GM21825 (cell line): ENCODE results near the gene GPR160.
"Not testable (repeated sequence)": the region's sequence is repeated elsewhere in the genome, so short reads cannot be mapped to it uniquely, and the experiment has no call there.

Source experiments
- ATAC-seq: cut with Tn5 transposase; IDR thresholded peaks from one replicate; pipeline ENCODE4 v1.9.1; 2021; ENCODE audit warnings: mild to moderate bottlenecking, moderate library complexity; ENCODE audit not compliant: unreplicated experiment

GPR160 gene

DNA sequence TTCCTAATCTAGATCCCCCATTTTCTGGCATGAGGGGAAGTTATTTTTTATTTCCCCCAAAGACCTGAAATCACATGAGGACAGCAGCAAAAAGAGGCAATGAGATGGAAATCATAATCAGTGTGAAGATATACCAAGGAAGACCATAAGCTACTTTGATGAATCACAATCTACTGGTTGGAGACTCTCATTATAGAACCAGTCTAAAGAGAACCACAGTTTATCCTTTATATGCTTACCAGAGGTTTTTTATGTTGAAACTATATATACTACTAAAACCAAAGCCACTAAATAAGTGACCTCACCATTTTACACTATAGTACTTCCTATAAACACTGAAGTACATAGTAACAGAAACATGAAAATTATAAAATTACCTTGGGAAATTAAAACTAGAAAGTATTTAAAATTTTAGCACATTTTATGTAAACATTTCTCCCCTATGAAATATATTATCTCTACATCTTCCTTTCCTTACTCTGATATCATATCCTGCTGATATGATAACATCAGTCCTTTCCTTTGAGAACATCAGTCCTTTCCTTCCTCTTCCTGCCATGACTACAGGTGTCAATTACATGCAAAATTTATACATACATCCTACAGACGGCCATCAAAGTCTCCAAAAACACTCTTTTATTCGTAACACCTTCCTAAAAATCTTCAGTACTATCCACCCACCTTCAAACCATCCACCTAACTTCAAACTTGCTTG is 71.9 kb downstream of the GPR160 start:
- no peak for ATAC-seq

DNA sequence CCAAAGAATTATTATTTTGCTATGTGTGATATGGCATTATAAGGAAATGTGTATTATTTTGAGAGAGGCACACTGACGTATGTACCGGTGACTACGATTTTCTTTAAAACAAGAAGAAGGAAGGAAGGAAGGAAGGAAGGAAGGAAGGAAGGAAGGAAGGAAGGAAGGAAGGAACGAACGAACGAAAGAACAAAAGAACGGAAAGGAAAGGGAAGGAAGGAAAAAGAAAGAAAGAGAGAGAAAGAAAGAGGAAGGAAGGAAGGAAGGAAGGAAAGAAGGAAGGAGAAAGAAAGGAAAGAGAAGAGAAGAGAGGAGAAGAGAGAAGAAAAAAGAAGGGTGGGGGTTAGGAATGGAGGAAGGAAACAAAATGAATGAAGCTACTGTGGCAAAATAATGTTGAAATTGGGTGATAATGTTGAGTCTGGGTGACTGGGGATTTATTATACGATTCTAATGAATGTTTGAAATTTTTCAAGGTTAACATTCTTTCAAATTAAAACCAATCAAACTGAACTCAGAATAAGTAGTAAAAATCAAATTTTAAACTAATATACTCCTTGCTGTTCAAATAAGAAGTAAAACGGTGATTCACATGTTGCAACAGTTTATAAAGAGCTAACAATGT is 73.5 kb downstream of the GPR160 start:
- no peak for ATAC-seq

DNA sequence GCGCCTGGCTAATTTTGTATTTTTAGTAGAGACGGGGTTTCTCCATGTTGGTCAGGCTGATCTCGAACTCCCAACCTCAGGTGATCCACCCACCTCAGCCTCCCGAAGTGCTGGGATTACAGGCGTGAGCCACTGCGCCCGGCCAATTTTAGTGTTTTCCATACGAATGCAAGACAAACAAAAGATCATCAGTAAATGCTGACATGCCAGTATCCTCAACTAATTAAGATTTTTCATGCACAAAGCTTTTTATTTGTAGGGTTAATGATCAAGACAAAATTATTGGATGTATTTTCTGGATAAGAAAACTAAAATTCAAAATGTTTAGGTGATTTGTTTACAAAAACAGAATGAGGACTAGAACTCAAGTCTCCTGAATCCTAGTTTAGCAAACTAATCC is 76.4 kb downstream of the GPR160 start:
- not testable (repeated sequence) for ATAC-seq

DNA sequence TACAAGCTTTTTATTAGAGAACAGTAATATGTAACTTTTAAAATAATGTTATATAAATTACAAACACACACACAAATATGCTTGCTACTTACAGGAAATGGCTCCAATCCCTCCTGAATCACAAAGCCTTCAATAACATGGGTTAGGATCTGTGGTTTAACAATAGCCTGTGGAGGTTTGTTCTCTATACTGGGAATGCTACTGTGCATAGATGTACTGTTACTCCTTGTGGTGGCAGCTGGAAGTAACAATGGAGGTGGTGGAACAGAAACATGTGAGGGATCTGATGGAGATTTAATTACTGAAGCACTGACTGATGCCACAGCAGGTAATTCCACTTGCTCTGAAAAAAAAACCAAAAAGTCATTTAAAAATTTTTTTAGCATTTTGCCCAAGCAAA is 79.3 kb downstream of the GPR160 start:
- ATAC-seq: no peak

DNA sequence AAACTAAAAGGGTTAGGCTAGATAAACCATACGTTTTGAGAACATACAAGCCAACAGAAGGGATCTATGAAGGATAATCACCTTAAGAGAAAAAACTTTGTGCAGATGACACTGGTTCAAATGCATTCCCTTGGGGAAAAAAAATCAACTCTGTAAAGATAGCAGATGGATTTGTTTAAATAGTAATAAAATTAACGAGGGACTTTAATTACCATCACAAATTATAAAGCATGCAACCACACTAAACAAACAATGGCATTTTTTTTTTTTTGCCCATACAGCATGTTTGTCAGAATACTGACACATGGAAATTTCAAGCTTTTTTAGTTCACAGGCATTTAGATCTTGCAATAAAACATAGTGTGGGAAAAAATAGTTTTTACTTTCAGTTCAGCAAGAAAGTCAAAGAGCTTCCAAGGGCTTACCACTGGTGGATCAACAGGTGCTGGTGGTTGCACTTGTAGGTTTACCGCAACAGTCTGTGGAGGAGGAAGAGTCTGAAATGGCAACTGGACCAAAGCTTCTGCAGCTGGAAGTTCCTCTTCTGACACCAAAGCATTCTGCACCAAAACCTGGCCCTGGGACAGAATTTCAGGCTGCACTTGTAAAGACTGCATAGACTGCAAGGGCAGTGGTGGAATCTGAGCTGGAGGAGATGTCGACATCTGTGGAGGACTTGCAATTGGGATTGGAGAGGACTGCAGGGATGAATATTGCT is 90.6 kb downstream of the GPR160 start:
- peak; percentile 91 for ATAC-seq

DNA sequence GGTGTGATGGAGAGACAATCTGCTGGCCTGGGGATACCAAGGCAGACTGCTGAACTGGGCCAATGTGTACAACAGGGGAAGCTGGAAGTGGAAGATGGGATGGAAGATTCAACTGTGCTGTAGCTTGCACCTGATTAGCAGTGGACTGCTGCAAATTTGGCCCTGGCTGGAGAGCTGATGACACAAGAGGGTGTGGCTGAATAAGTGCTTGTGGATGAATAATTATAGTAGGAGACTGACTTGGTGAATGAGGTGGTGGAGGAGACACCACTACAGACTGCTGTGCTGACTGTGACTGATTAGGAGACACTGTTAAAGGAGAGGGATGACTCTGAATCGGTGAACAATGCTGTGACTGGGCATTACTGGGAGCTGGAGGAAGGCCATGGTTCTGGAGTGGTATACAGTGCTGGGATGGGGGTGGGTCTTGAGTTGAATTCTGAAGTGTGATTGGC is 91.2 kb downstream of the GPR160 start:
- ATAC-seq: peak; percentile 27

DNA sequence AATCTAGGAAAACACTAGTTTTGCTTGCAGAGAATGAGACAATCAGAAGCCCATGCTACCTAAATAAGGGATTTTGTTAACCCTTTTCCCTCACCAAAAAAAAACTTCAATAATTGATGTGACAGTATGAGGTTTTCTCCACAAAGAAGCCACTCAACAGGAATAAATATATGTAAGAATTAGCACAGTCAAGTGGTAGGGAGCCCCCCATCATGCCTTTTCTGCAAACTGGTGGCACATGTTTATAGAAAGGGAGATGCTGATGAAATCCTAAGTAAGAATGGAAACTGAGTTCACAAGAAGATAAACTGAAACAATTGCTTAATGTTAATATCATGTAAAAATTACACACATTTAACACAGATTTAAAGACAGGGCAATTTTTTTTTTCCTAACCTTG is 92.7 kb downstream of the GPR160 start:
- ATAC-seq: no peak

DNA sequence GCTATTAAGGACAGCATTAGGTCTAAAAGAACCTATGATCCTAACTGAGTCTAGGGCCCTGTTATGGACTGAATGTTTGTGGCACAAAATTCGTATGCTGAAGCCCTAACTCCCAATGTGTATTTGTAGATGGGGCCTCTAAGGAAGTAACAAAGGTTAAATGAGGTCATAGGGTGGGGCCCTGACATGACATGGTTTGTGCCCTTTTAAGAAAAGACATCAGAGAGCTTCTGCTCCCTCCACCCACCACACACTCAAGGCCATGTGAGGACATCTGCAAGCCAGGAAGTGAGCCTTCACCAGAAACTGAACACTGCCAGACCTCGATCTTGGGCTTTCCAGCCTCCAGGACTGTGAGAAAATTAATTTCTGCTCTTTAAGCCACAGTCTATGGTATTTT is 94.5 kb downstream of the GPR160 start:
- no peak for ATAC-seq
